ENCODE measurements around the gene CDCA5. TPM values are rescaled to one million over a fixed set of nuclear protein-coding genes. Genes with fewer than 3 reads are reported as not detected.

The CDCA5 gene
- total RNA-seq, 4 donors from 2014 or later: 0.66 to 1.9 TPM; not detected in 2

GRCh38 chr11:65129649-65130441, 46.0 kb upstream of the CDCA5 start:
- no peak for TF ChIP-seq CTCF (IDR thresholded peaks at IDR 0.05; ENCODE audit: low read depth)

GRCh38 chr11:65128182-65129145, 44.6 kb upstream of the CDCA5 start:
- no peak for TF ChIP-seq CTCF (IDR thresholded peaks at IDR 0.05; ENCODE audit: low read depth)

- no peak for TF ChIP-seq CTCF (IDR thresholded peaks at IDR 0.05; ENCODE audit: low read depth)
These were observed 43.8 kb upstream of the CDCA5 start for GRCh38 chr11:65127473-65128181.

GRCh38 chr11:65126624-65127274, 42.9 kb upstream of the CDCA5 start:
- no peak for TF ChIP-seq CTCF (IDR thresholded peaks at IDR 0.05; ENCODE audit: low read depth)

- no peak for TF ChIP-seq CTCF (IDR thresholded peaks at IDR 0.05; ENCODE audit: low read depth)
These were observed 41.6 kb upstream of the CDCA5 start for GRCh38 chr11:65125197-65126056.

- TF ChIP-seq CTCF (IDR thresholded peaks at IDR 0.05; ENCODE audit: low read depth): no peak
These were observed 40.8 kb upstream of the CDCA5 start for GRCh38 chr11:65124480-65125196.

Measured in subcutaneous adipose tissue (tissue), 4 donors.